Activated CD8-positive, alpha-beta memory T cell treated with anti-CD3 and anti-CD28 coated beads, Interleukin-2, amount 50 U/mL, for 48 hours (primary cell): ENCODE measurements around the gene TRAPPC12.

ENCODE experiments used
- DNase-seq: peaks from one replicate; pipeline ENCODE4 v3.0.0-alpha.2; 2020

The TRAPPC12 gene

DNA sequence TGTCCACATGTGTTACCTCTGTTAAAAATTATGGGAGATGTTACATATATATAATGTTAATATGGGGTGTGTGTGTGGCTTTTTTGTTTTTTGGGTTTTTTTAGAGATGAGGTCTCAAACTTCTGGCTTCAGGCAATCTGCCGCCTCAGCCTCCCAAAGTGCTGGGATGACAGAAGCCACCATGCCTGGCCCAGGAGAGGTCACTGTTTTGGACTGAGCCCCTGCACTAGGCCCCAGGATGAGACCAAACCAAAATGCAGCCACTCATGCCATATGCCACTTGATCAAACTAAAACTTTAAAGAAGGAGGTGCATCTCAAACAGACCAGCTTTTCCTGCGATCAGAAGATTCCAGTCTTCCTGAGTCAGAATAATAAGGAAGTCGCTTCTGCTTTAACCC is 137.3 kb downstream of the TRAPPC12 start:
- DNase-seq, result peak; percentile 6

DNA sequence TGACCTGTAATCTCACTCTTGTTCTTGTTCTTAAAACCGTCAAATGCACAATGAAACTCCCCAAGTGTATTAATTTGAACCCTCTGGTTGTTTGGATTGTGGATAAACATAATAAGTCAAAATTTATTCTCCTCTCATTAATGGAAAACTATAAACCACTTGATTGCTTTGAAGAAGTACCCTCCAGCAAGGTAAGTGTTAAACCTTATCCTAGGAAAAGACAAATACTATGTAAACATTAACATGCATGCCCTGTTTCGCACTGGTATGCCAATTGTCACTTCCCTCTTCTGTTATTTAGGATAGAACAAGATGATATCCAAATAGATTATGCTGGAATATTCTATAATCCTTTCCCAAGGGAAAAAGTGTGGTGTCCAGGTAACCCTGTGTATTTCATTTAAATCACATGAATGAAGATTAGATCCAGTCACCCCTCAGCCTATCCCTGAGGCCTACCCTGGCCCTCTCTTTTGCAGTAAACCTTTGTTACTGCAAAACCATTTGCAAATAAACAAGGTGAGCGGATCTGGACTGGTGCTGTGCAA is 138.5 kb downstream of the TRAPPC12 start:
- no peak for DNase-seq

DNA sequence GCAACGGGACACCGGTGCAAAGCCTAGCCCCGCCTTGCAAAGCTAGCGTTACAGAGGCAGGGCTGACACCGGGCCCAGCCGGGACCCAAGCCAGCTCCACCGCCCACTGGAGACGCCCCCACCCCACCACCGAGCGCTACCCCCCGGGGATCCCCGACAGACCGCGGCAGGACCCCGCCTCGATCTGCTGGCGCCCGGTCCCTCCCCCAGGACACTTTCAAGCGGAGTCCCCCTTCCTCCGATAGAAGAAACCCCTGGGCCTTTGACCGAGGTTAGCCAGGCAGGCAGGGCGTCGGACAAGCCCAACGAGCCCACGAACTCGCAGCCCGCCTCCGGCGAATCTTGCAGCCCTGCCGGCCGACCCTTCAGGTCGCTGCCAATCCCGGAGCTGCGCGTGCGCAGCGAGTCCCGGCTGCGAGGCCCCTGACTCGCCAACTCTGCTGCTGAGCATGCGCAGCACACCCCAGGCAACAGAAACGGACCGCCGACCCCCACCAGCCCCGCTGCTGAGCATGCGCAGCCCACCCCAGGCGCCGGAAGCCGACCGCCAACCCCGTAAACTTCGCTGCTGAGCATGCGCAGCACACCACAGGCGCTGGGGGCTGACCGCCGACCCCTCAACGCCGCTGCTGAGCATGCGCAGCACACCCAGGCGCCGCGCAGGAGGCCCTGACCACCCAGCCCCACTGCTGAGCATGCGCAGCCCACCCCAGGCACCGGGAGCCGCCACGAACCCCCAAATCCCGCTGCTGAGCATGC is 139.2 kb downstream of the TRAPPC12 start:
- peak; percentile 99 for DNase-seq

DNA sequence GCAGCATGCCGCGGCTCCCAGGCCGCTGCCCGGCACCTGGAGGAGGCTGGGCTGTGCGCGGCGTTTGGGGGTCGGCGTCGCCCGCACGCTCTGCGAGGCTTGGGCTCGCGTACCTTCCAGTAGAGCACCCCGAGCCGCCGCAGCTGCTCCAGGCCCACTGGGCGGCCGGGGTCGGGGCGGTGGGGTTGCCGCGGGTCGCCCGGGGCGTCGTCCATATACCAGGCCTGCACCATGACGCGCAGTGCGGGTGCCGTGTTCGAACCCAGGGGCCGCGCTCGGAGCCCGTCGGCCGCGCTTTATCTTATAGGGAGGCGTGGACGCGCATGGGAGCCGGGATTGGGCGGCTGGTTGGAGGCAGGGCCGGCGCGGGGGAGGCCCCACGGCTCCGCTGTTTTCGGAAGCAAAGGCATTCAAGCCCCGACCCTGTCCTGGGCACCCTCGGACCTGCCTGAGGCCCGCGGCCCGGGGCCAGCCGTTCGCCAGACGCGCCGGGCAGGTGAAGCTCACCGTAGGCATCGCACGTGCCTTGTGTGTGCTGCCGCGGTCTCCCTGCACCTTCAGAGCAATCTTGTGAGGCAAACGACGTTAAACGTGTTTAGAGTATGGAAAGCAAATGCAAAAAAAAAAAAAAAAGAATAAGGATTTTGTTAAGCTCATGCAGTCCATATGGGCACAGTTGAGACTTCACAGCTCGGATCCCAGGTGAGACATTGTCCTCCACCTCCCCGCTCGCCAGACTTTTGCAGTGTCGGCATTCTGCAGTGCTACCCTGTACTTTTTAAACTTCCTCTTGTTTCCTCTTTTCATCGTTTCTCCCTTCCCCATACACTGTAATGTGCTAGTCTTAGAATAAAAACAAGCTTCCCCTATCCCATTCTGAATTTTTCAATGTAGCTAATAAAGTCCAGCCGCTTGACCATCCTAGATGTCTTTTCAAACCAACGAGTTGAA is 140.0 kb downstream of the TRAPPC12 start, which contains the start of gene ADI1:
ADI1 (minus strand) TSS at position 277 of the 951 bp plus-strand sequence; CDS start at position 233, 44 bp downstream.
- DNase-seq, result peak; percentile 89

DNA sequence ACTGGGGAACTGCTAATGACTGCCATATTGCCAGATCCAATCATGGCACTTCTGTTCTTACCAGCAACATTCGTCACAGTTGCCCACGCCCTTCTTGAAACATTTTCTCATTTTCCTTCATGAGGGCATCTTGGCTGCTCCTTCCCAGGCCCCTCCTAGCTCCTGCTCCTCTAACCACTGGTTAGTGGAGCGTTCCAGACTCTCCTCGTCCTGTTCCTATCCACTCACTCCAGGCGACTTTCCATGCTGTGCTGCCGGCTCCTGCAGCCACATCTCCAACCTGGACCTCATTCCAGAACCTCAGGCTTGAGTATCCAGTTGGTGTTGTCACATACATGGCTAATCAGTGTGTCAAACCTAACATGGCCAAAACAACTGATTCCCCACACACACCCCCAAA is 141.1 kb downstream of the TRAPPC12 start:
- DNase-seq, result no peak

DNA sequence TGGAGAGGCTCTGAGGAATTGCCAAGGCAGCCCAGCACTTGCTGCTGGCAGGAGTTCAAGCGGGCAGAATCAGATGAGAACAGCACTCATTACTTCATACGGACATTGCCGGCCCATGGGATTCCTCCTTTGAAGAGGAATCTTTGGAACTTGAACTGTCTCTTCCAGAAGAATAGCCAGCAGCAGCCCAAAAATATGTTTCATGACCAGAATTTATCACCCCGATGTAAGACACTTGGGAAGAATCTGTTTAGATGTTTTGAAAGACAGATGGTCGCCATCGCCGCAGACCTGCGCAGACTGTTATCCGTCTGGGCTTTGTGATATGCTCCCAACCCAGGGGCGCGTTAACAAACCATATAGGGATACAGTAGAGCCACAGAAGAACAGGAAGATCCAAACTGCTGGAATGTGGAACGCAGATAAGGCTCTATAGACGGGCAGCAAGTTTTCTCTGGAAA is 143.5 kb downstream of the TRAPPC12 start:
- DNase-seq, result no peak

DNA sequence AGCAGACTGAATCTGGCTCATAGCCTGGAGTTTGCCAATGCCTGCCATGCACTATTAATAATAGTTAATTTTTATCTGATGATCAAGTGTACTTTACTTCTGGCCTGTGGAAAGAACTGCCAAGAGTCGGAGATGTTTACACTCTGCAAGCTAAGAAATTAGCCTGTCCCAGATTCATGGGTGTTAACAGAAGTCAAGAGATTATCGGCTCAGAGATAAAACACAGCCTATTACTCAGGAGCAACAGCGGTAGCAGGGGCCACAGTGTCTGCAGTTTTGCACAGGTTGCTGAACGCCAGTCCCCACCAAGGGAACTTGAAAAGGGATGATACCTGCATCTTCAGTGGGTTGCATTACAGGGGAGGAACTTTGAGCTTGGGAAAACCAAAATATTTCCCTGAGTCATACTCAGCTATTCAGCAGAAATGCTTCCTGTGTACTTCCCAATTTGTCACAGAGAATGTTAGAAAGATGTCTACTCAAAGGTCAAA is 144.1 kb downstream of the TRAPPC12 start:
- no peak for DNase-seq

DNA sequence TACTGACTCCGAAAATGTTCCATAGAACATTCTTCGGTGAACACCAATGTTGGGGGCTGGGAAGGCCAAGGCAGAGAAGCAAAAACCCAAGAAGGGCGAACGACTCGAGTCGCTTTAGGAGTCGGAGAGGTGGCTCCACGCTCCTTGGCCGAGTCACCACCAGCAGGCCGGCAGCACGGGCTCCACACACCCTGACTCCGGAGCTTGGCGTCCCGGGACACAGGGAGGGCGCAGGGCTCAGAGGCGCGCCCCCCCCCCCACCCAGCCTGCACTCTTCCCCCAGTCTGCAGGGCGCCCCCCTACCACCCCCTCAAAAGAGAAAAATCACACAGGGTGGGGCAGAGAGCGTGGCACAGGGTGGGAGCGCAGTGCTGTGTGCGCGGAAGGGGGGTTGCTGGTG is 147.4 kb downstream of the TRAPPC12 start:
- no peak for DNase-seq

DNA sequence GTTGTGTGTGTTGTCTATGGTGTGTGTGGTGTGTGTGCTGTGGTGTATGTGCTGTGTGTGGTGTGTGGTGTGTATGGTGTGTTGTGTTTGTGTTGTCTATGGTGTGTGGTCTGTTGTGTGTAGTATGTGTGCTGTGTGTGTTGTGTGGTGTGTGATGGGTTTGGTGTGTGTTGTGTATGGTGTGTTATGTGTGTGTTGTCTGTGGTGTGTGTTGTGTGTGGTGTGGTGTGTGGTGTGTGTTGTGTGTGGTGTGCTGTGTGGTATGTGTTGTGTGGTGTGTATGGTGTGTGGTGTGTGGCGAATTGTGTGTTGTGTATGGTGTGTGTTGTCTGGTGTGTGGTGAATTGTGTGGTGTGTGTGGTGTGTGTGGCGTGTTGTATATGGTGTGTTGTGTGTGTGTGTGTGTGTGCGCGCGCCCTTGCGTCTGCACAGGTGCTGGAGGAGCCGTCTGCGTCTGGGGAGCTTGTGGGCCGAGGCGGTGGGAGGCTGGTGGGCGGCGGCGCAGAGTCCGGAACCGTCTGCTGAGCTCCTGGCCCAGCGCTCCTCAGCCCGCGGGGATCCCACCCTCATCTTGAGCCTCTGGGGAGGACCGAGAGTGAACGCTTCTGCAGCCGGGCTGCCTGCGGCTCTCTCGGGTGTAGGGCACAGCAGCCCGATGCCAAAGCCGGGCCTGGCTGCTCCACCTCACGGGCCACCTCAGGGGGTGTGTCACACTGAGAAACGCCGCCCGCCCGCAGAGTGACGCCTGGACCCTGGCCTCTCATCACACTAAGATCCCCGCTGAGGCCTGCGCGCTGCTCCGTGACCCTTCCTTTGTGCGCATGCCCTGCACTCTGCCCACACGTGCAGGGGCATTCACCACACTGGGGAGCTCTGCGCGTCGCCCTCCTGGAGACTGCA is 148.6 kb downstream of the TRAPPC12 start:
- DNase-seq, result no peak
